Measurements from ENCODE around the gene PAQR3.

GRCh38 chr4:78975865-78976264 is 36.6 kb upstream of the PAQR3 start:
- TF ChIP-seq REST (IDR thresholded peaks at IDR 0.05; ENCODE audit: insufficient read depth in 1 of 2, low read depth in 2 of 2, low read length in 1 of 2) (no peak), CTCF (IDR thresholded peaks at IDR 0.05) (no peak), POLR2AphosphoS5 (IDR thresholded peaks at IDR 0.05; ENCODE audit: low read depth, low read length) (no peak), SIN3A (IDR thresholded peaks at IDR 0.05; ENCODE audit: borderline replicate concordance, insufficient read depth, low read depth, low read length) (no peak), TCF7L2 (IDR thresholded peaks at IDR 0.05; ENCODE audit: low read depth, low read length) (no peak)
